Keratinocyte (primary cell): Measurements from ENCODE around the gene CBY1. TPM values are rescaled to one million over a fixed set of nuclear protein-coding genes. Genes with fewer than 3 reads are reported as not detected.
A peak's percentile ranks its signal among the peaks of the same experiment; 100 is the strongest.

Source experiments
- DNase-seq: peaks from one replicate; pipeline ENCODE4 v3.0.0-alpha.2; 2011; ENCODE audit warnings: low read depth, missing footprints, low spot score
- FAIRE-seq: peaks from 2 replicates; lab custom pipeline; 2011; peaks lifted over from hg19 to GRCh38; lab: Jason Lieb, UNC
- H2AFZ ChIP-seq: 2 replicates; pipeline ENCODE4 v1.6.0; 2012; ENCODE audit warnings: low read length, control low read depth, inconsistent platforms; ENCODE audit not compliant: control insufficient read depth
- H3K27ac ChIP-seq: 2 replicates; pipeline ENCODE4 v1.5.1; 2011; ENCODE audit warnings: low read length; ENCODE audit not compliant: control insufficient read depth, insufficient read depth
- H3K27me3 ChIP-seq: 3 replicates; pipeline ENCODE4 v1.6.0; 2011; ENCODE audit warnings: low read length; ENCODE audit not compliant: control insufficient read depth, insufficient read depth; ENCODE audit errors: extremely low read depth
- H3K36me3 ChIP-seq, 2 experiments: 2 replicates in 1 of 2; 3 replicates in 1 of 2; pipeline ENCODE4 v1.5.1; 2011; ENCODE audit warnings: low read length in 2 of 2, mild to moderate bottlenecking in 1 of 2; ENCODE audit not compliant: control insufficient read depth in 2 of 2, insufficient read depth in 2 of 2; ENCODE audit errors: extremely low read depth in 1 of 2
- H3K4me1 ChIP-seq: 3 replicates; pipeline ENCODE4 v1.5.1; 2011; ENCODE audit warnings: low read length; ENCODE audit not compliant: control insufficient read depth, insufficient read depth; ENCODE audit errors: extremely low read depth
- H3K4me2 ChIP-seq: 3 replicates; pipeline ENCODE4 v1.6.0; 2011; ENCODE audit warnings: low read depth, low read length; ENCODE audit not compliant: control insufficient read depth, insufficient read depth; ENCODE audit errors: extremely low read depth
- H3K4me3 ChIP-seq, 3 experiments: fragments of 200-600 bp in 1 of 3; sonication (generic) in 1 of 3; 2 replicates in 2 of 3; 3 replicates in 1 of 3; pipeline ENCODE4 v1.5.1; 2011 to 2016; ENCODE audit warnings: low read length in 3 of 3, mild to moderate bottlenecking in 3 of 3, control low read depth in 2 of 3, inconsistent platforms in 1 of 3, low read depth in 1 of 3, mixed read lengths in 1 of 3, mixed run types in 1 of 3, moderate library complexity in 1 of 3; ENCODE audit not compliant: control insufficient read depth in 2 of 3, insufficient read depth in 2 of 3; ENCODE audit errors: extremely low read depth in 1 of 3
- H3K79me2 ChIP-seq: 2 replicates; pipeline ENCODE4 v1.6.0; 2012; ENCODE audit warnings: low read length; ENCODE audit not compliant: control insufficient read depth, insufficient read depth
- H3K9ac ChIP-seq: 3 replicates; pipeline ENCODE4 v1.6.0; 2011; ENCODE audit warnings: low read length; ENCODE audit not compliant: control insufficient read depth, insufficient read depth; ENCODE audit errors: extremely low read depth
- H3K9me1 ChIP-seq: 3 replicates; pipeline ENCODE4 v1.6.0; 2011; ENCODE audit warnings: low read length; ENCODE audit not compliant: control insufficient read depth, insufficient read depth; ENCODE audit errors: extremely low read depth
- H3K9me3 ChIP-seq: 2 replicates; pipeline ENCODE4 v1.5.1; 2012; ENCODE audit warnings: low read depth, low read length; ENCODE audit not compliant: control insufficient read depth
- H4K20me1 ChIP-seq: 3 replicates; pipeline ENCODE4 v1.6.0; 2011; ENCODE audit warnings: low read length; ENCODE audit not compliant: control insufficient read depth, insufficient read depth; ENCODE audit errors: extremely low read depth
- CTCF ChIP-seq, 3 experiments: IDR thresholded peaks in 1 of 3; conservative IDR thresholded peaks in 1 of 3; optimal IDR thresholded peaks in 1 of 3; 2 replicates in 2 of 3; 3 replicates in 1 of 3; pipeline versions ENCODE3 to v1.5.1; 2011; ENCODE audit warnings: low read length in 3 of 3, mild to moderate bottlenecking in 3 of 3, moderate library complexity in 2 of 3, control low read depth in 1 of 3, inconsistent platforms in 1 of 3; ENCODE audit not compliant: insufficient read depth in 2 of 3; ENCODE audit errors: extremely low read depth in 1 of 3
- EZH2 ChIP-seq: IDR thresholded peaks from one replicate; pipeline ENCODE4 v1.6.1; 2012; ENCODE audit warnings: inconsistent platforms, mild to moderate bottlenecking, low read length, moderate library complexity
- dilution Hi-C: fragments of 300-500 bp; cut with MboI; formaldehyde crosslinking; loops from one replicate; pipeline ENCODE4 v1.7.0; 2020; ENCODE audit warnings: low sequenced_read_pairs; ENCODE audit not compliant: extremely low pct_ligation_motif_present
- polyA plus RNA-seq, 5 experiments: library from polyadenylated mRNA; depleted of rRNA in 3 of 5; stranded (reverse) in 3 of 5; stranded (forward) in 1 of 5; unstranded in 1 of 5; fragments of >200 nt; gene quantifications; 1 replicate in 1 of 5; 2 replicates in 3 of 5; 3 replicates in 1 of 5; pipeline versions ENCODE4 v1.2.1 to v1.2.3, GENCODE V29; 2011 to 2012; ENCODE audit warnings: missing spikeins in 2 of 5, low read depth in 1 of 5, low replicate concordance in 1 of 5

CBY1 gene
- polyA plus RNA-seq, 1 donor (not counting 4 experiments of a cell fraction or from before 2014, with no cell fraction given): 40.3 TPM

GRCh38 chr22:38706901-38707195 lies 50.4 kb downstream of the CBY1 start:
- Histone ChIP-seq H3K9me1 (peaks cover 6% of the 10 kb centered on the region), H3K27me3 (no peaks in the 10 kb centered on the region), H3K4me2 (peak overlapping the region; percentile 98), H2AFZ (no peak overlapping the region), H3K36me3 (peaks cover 0 to 7% of the 10 kb centered on the region in 2 experiments), H3K79me2 (peaks cover 57% of the 10 kb centered on the region), H3K9me3 (no peaks in the 10 kb centered on the region), H3K9ac (peak overlapping the region; percentile 93), H3K27ac (peak overlapping the region; percentile 94), H4K20me1 (peaks cover 4% of the 10 kb centered on the region), H3K4me3 (peak overlapping the region; percentile 88 to 99 (median 89)), H3K4me1 (peaks cover 24% of the 10 kb centered on the region)
- no peak for TF ChIP-seq CTCF (optimal IDR thresholded peaks at IDR 0.05 in 1 of 3, IDR thresholded peaks at IDR 0.05 in 1 of 3, conservative IDR thresholded peaks at IDR 0.05 in 1 of 3; ENCODE audit: extremely low read depth in 1 of 3, insufficient read depth in 2 of 3, low read length in 3 of 3)
- TF ChIP-seq EZH2: no peak
- FAIRE-seq: peak; percentile 29
- dilution Hi-C loops: no loop called here
- no peak for DNase-seq

- H3K9me3 ChIP-seq: no peaks in the 10 kb centered on the region
- H2AFZ ChIP-seq: no peak overlapping the region
- H3K9me1 ChIP-seq: peaks cover 9% of the 10 kb centered on the region
- FAIRE-seq: peak; percentile 46
- peaks cover 7% of the 10 kb centered on the region for H4K20me1 ChIP-seq
- H3K27ac ChIP-seq: peak overlapping the region; percentile 94
- no peak for DNase-seq
- no peaks in the 10 kb centered on the region for H3K27me3 ChIP-seq
- H3K4me1 ChIP-seq: peaks cover 24% of the 10 kb centered on the region
- H3K4me3 ChIP-seq: peak overlapping the region; percentile 88 to 99 (median 89)
- TF ChIP-seq CTCF (optimal IDR thresholded peaks at IDR 0.05 in 1 of 3, IDR thresholded peaks at IDR 0.05 in 1 of 3, conservative IDR thresholded peaks at IDR 0.05 in 1 of 3; ENCODE audit: extremely low read depth in 1 of 3, insufficient read depth in 2 of 3, low read length in 3 of 3) (no peak), EZH2 (no peak)
- H3K9ac ChIP-seq: peak overlapping the region; percentile 93
- H3K4me2 ChIP-seq: peak overlapping the region; percentile 98
- H3K79me2 ChIP-seq: peaks cover 62% of the 10 kb centered on the region
- dilution Hi-C loops: no loop called here
- peaks cover 0 to 12% of the 10 kb centered on the region in 2 experiments for H3K36me3 ChIP-seq
Observed at GRCh38 chr22:38707346-38707745, 50.9 kb downstream of the CBY1 start.
